ES-I3 (cell line): ENCODE results near the gene SMARCD3.

Experiments used
- H3K36me3 ChIP-seq: 2 replicates; pipeline ENCODE4 v1.6.1; 2013; ENCODE audit warnings: mild to moderate bottlenecking, low read length, control low read depth, moderate library complexity; ENCODE audit not compliant: insufficient read depth
- H3K4me1 ChIP-seq: 2 replicates; pipeline ENCODE4 v1.6.1; 2013; ENCODE audit warnings: mild to moderate bottlenecking, control low read depth, low read length; ENCODE audit not compliant: insufficient read depth
- H3K9ac ChIP-seq: 2 replicates; pipeline ENCODE4 v1.6.1; 2013; ENCODE audit warnings: low read depth, mild to moderate bottlenecking, low read length, moderate library complexity
- H3K9me3 ChIP-seq: 2 replicates; pipeline ENCODE4 v1.6.1; 2013; ENCODE audit warnings: mild to moderate bottlenecking, low read length, moderate library complexity; ENCODE audit not compliant: control insufficient read depth, insufficient read depth

Gene SMARCD3

DNA sequence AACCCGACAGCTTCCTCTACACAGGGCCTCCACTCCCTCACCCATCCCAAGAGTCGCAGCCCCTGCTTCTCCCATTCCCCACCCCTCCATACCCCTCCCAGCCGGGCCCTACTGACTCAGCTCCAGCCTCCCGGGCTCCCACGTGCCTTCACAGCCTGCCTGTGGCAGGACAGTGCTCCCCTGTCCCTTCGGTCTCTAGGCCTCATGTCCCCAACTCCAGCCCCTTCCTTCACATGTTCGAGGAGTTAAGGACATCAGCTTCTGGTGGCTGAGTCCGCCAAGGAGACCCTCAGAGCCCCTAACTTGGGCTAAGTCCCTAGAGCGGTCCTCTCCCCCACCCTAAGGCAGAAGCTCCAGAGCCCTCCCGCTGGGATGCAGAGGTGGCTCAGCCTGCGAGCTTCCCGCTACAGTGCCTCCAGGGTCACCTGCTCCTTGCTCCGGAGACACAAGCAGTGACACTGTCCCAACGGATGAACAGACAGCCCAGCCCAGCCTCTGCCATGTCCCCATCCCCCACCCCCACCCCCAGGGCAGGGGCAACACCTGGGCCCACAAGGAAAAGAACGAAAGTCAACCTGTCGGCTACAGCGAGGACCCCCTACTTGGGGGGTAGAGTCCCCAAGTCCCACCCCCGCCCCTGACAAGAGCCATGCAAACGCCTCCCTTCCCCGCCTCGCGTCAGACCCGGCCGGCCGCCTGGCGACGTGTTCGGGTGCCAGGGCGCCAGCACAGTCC is 716 bp downstream of the SMARCD3 start:
- Histone ChIP-seq H3K9ac (peak overlapping the region; percentile 56; the same call in 1 of the 2 replicates), H3K9me3 (no peaks in the 10 kb centered on the region; the same call in 1 of the 2 replicates), H3K36me3 (no peaks in the 10 kb centered on the region), H3K4me1 (peaks cover 18% of the 10 kb centered on the region)

DNA sequence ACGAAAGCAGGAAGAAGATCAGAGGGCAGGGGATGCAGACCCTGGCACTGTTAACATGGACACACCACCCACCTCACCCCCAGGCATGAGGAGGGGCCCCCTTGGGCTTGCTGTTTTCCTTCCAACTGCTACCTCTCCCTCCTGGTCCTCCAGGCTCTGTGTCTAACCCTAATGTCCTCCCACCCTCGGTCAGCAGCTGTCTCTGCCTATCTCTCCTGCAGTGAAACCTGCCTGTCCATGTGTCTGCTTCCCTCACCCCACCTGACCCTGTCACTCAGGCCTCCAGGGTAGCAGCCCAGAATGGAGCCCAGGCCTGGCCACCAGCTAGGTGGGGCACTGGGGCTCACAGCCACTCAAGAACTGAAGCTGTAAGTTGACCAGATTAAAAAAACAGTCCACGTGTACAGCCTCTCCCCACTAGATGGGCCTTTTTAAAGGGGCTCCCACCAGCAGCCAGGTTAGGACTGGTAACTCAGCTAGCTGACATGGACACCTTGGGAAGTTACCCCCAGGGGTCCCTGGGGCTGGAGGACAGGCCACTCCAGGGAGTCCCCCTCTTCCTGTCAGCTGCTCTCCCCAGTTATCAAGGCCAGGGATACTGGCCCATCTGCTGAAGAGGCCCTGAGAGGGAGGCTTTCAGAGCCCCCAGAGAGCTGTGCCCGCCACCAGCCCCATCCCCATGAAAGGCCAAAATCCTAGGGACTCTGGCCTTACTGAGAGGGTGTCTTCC is 1.5 kb downstream of the SMARCD3 start:
- no peaks in the 10 kb centered on the region for H3K36me3 ChIP-seq
- no peak overlapping the region for H3K9ac ChIP-seq
- H3K4me1 ChIP-seq: peaks cover 18% of the 10 kb centered on the region
- no peaks in the 10 kb centered on the region; the same call in 1 of the 2 replicates for H3K9me3 ChIP-seq

DNA sequence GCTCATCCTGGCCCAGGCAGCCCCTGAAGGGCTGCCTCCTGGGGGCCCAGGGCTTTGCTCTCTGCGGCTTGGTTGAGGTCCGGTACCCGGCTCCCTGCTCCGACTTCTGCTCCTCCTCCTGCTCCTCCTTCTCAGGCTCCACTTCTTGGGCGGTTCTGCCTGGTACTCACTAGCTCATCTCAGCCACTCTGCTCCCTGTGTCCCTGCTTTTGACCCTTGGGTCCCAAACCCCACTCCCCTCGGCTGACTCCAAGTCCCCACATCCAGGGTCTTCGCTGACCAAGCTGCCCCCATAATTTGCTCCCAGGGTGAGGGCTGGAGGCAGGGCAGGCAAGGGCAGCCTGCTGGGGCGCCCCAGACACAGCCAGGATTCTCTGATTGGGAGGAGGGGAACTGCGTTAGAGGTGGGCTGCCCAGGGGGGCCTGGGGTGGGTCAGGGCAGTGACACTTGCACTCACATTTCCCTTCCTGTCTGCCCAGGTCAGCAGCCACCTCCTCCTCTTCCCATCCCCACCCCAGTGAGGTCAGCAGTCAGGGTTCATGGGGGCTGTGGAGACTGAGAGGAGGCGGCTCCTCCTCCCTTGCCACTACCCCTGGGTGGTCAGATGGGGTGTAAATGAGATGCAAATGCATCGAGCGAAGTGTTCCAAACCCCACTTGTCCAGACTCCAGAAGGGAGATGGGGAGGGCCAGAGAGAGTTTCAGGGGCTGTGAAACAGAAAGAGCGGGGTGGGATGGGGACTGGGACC is 2.2 kb downstream of the SMARCD3 start:
- Histone ChIP-seq H3K36me3 (no peaks in the 10 kb centered on the region), H3K9me3 (no peaks in the 10 kb centered on the region; the same call in 1 of the 2 replicates), H3K9ac (peak overlapping the region; percentile 22; the same call in 1 of the 2 replicates), H3K4me1 (peaks cover 18% of the 10 kb centered on the region)

GRCh38 chr7:151245360-151246101 is 3.0 kb downstream of the SMARCD3 start:
- H3K4me1 ChIP-seq: peaks cover 11% of the 10 kb centered on the region
- peak overlapping the region; percentile 39; the same call in 1 of the 2 replicates for H3K9ac ChIP-seq
- H3K9me3 ChIP-seq: no peaks in the 10 kb centered on the region; the same call in 1 of the 2 replicates
- H3K36me3 ChIP-seq: no peaks in the 10 kb centered on the region

- Histone ChIP-seq H3K36me3 (no peaks in the 10 kb centered on the region), H3K9me3 (no peaks in the 10 kb centered on the region; the same call in 1 of the 2 replicates), H3K9ac (peak overlapping the region; percentile 39; the same call in 1 of the 2 replicates), H3K4me1 (peaks cover 6% of the 10 kb centered on the region)
These were observed 3.6 kb downstream of the SMARCD3 start for GRCh38 chr7:151244841-151245346.

- Histone ChIP-seq H3K36me3 (no peaks in the 10 kb centered on the region), H3K4me1 (peaks cover 4% of the 10 kb centered on the region), H3K9me3 (no peaks in the 10 kb centered on the region; the same call in 1 of the 2 replicates), H3K9ac (no peak overlapping the region)
These were observed 4.2 kb downstream of the SMARCD3 start for GRCh38 chr7:151244196-151244840.

GRCh38 chr7:151243408-151244195 is 4.9 kb downstream of the SMARCD3 start:
- Histone ChIP-seq H3K4me1 (peaks cover 4% of the 10 kb centered on the region), H3K9me3 (no peaks in the 10 kb centered on the region; the same call in 1 of the 2 replicates), H3K9ac (no peak overlapping the region), H3K36me3 (no peaks in the 10 kb centered on the region)

- Histone ChIP-seq H3K9me3 (no peaks in the 10 kb centered on the region), H3K9ac (no peak overlapping the region), H3K4me1 (peaks cover 4% of the 10 kb centered on the region), H3K36me3 (no peaks in the 10 kb centered on the region)
These were observed 5.5 kb downstream of the SMARCD3 start for GRCh38 chr7:151243045-151243349.

DNA sequence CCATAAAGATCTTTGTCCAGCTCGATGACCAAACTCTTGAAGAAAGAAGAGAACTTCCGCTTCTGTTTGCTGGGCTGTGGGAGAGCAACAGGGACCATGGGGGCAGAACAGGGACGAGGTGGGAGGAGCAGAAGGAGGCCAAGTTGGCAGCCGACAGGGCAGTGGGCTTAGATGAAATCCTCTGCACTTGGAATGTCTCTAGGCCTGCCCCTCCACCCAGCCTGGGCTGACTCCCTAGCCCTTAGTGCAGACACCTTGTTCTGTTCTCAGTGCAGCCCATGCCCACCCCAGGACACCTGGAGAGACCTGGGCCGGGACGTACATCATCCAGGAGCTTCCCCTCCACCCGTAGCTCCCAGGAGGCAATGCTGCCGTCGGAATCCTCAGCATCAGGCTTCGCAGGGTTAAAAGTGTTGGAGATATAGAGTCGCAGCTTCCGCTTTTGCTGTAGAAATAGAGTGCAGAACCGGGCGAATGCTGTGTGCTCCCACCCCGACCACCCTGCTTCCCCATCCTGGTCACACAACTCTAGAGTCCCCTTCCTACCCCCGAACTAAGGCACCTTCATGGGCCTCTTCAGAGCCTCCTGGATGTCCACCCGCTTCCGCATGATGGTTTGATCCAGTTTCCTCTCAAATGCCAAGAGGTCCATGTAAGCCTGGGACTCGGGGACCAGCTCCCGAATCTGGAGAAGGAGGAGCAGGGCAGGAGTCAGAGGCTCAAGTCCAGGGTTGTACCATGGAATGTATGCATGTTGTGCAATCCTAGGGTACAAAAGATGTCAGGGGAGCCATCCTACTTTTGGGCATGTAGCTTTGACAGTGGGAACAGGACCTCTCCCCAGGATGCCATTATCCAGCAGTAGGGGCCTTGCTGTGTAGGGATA is 6.1 kb downstream of the SMARCD3 start:
- Histone ChIP-seq H3K9ac (no peak overlapping the region), H3K36me3 (no peaks in the 10 kb centered on the region), H3K4me1 (peaks cover 4% of the 10 kb centered on the region), H3K9me3 (no peaks in the 10 kb centered on the region)

DNA sequence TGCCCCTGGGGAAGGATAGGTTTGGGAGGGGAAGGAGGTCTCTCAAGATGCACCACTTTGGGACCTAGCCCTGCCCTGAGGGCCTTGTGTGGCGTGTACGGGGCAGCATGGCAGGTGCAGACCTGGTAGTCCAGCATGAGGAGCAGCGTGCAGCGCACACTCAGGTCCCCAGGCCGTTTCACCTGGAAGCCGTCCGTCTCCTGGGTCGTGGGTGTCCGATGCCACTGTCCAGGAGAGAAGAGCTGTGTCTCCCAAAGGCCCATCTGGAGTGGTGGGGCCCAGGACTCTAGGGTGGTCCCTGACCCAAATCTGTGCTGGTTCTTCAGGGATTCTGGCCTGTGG is 6.8 kb downstream of the SMARCD3 start:
- no peak overlapping the region for H3K9ac ChIP-seq
- no peaks in the 10 kb centered on the region for H3K9me3 ChIP-seq
- peaks cover 4% of the 10 kb centered on the region for H3K4me1 ChIP-seq
- H3K36me3 ChIP-seq: peaks cover 4% of the 10 kb centered on the region; the same call in 1 of the 2 replicates

DNA sequence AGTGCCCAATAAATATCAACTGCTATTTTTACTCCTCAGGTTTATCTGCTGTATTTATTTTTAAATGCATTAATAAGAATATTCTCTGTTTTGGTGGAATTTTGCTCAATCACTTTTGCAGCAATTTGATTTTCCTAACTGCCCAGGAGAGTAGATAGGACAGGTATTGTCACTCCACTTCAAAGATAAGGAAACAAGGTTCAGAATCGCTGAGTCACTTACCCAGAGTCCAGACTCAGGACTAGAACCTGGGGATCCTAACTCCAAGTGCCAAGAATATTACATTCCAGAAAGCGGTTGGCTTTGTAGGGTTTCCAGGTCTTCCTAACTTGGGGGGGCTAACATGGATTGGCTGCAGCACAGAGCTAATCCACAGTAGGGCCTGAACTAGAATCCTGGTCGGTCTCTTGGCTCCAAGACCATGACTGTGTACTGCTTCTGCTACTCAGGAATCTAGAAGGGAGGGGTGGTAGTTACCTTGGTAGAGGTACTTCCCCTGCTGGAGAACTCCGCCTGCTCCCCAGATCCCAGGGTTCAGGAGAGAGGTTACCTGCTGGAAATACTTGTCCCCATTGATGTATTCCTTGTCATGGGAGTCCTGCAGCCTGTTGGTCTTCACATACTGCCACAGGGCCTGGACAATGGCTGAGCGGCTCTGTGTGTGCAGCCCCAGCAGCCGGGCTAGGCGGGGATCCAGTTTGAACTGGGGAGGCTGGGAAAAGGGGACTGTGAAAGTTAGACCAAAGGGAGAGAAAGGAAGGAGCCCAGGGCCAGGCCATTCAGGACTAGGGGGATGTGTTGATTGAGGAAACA is 7.3 kb downstream of the SMARCD3 start:
- Histone ChIP-seq H3K36me3 (peaks cover 8% of the 10 kb centered on the region; the same call in 1 of the 2 replicates), H3K4me1 (peaks cover 4% of the 10 kb centered on the region; the same call in 1 of the 2 replicates), H3K9ac (no peak overlapping the region), H3K9me3 (no peaks in the 10 kb centered on the region)
